ENCODE data around the gene ZNF358. TPM values are rescaled to one million over a fixed set of nuclear protein-coding genes. Genes with fewer than 3 reads are reported as not detected.

ZNF358 gene
- total RNA-seq, 1 donor from 2014 or later, result 56.9 TPM

GRCh38 chr19:7539827-7540425 lies 24.0 kb downstream of the ZNF358 start:
- Histone ChIP-seq H3K27me3 (no peaks in the 10 kb centered on the region), H3K4me1 (peaks cover 5% of the 10 kb centered on the region), H3K4me3 (no peak overlapping the region), H3K36me3 (peaks cover 66% of the 10 kb centered on the region), H3K27ac (no peak overlapping the region), H3K9me3 (no peaks in the 10 kb centered on the region)
- DNase-seq, result no peak
- intact Hi-C loops (cut with DNase I), result no loop called here
- ATAC-seq, result no peak
- TF ChIP-seq CTCF (IDR thresholded peaks at IDR 0.05), result no peak

- Histone ChIP-seq H3K36me3 (peaks cover 75% of the 10 kb centered on the region), H3K4me1 (peaks cover 5% of the 10 kb centered on the region), H3K27ac (no peak overlapping the region), H3K27me3 (no peaks in the 10 kb centered on the region), H3K9me3 (no peaks in the 10 kb centered on the region), H3K4me3 (no peak overlapping the region)
- DNase-seq (peak; percentile 78), ATAC-seq (peak; percentile 56)
- TF ChIP-seq CTCF (IDR thresholded peaks at IDR 0.05), result no peak
- intact Hi-C loops (cut with DNase I), result no loop called here
Observed at GRCh38 chr19:7540761-7541474, 25.0 kb downstream of the ZNF358 start.

- ATAC-seq, result no peak
Observed at GRCh38 chr19:7541475-7541824, 25.5 kb downstream of the ZNF358 start.

GRCh38 chr19:7541828-7542443 lies 26.0 kb downstream of the ZNF358 start:
- no peaks in the 10 kb centered on the region for H3K4me1 ChIP-seq
- no peak overlapping the region for H3K4me3 ChIP-seq
- no peak overlapping the region for H3K27ac ChIP-seq
- H3K36me3 ChIP-seq, result peaks cover 77% of the 10 kb centered on the region
- no peaks in the 10 kb centered on the region for H3K9me3 ChIP-seq
- no peak for TF ChIP-seq CTCF (IDR thresholded peaks at IDR 0.05)
- ATAC-seq, result no peak
- no peaks in the 10 kb centered on the region for H3K27me3 ChIP-seq
- intact Hi-C loops (cut with DNase I), result no loop called here
- peak; percentile 52 for DNase-seq

More at GRCh38 chr19:7541475-7541824, 25.5 kb downstream of the ZNF358 start:
- DNase-seq, result no peak
- H3K27me3 ChIP-seq, result no peaks in the 10 kb centered on the region
- intact Hi-C loops (cut with DNase I), result no loop called here
- no peak overlapping the region for H3K4me3 ChIP-seq
- no peaks in the 10 kb centered on the region for H3K9me3 ChIP-seq
- H3K4me1 ChIP-seq, result peaks cover 1% of the 10 kb centered on the region
- no peak overlapping the region for H3K27ac ChIP-seq
- peaks cover 78% of the 10 kb centered on the region for H3K36me3 ChIP-seq
- TF ChIP-seq CTCF (IDR thresholded peaks at IDR 0.05), result no peak

GRCh38 chr19:7542556-7543348 lies 26.8 kb downstream of the ZNF358 start:
- Histone ChIP-seq H3K36me3 (peaks cover 69% of the 10 kb centered on the region), H3K27ac (peak overlapping the region; percentile 17)

More at GRCh38 chr19:7542556-7543348, 26.8 kb downstream of the ZNF358 start:
- intact Hi-C loops (cut with DNase I), result no loop called here
- Histone ChIP-seq H3K9me3 (no peaks in the 10 kb centered on the region), H3K4me3 (no peak overlapping the region), H3K27me3 (no peaks in the 10 kb centered on the region), H3K4me1 (no peaks in the 10 kb centered on the region)
- TF ChIP-seq CTCF (IDR thresholded peaks at IDR 0.05), result no peak
- ATAC-seq (no peak), DNase-seq (peak; percentile 60)
